ENCODE results near the gene CENPO.

DNA sequence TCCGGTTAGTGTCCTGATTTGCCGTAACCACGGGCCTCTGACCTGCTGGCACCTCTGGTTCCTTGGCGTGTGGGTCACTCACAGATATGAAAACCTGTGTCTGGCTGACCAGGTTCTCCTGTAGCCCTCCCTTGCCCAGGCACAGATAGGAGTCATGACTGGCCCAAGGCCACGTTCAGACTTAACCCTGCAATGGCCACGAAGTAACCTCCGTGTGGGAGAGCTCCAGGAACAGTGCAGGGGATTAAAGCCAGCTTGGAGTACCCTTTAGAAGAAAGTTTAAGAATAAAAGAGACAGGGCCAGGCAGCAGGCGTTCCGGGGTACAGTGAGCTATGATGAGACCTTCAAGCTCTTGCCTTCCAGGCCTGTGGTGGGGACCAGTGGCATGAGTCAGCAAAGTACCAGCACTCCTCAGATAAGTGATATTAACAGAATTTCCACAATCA lies 25.5 kb downstream of the CENPO start:
- TF ChIP-seq, protein P1, sequence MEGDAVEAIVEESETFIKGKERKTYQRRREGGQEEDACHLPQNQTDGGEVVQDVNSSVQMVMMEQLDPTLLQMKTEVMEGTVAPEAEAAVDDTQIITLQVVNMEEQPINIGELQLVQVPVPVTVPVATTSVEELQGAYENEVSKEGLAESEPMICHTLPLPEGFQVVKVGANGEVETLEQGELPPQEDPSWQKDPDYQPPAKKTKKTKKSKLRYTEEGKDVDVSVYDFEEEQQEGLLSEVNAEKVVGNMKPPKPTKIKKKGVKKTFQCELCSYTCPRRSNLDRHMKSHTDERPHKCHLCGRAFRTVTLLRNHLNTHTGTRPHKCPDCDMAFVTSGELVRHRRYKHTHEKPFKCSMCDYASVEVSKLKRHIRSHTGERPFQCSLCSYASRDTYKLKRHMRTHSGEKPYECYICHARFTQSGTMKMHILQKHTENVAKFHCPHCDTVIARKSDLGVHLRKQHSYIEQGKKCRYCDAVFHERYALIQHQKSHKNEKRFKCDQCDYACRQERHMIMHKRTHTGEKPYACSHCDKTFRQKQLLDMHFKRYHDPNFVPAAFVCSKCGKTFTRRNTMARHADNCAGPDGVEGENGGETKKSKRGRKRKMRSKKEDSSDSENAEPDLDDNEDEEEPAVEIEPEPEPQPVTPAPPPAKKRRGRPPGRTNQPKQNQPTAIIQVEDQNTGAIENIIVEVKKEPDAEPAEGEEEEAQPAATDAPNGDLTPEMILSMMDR (conservative IDR thresholded peaks at IDR 0.05): no peak
- TF ChIP-seq ZFX (IDR thresholded peaks at IDR 0.05): no peak

All from C4-2B (cell line).